Dendritic cell treated with granulocyte-macrophage colony-stimulating factor and Interleukin-4, amounts not matched to agents 40 ng/mL and 50 ng/mL, for 4 days (primary cell): ENCODE measurements around the gene SNRNP70.

Source experiments
- H3K27ac Mint-ChIP-seq: one replicate; pipeline ENCODE4 v1.8.0; 2022; ENCODE audit warnings: mild to moderate bottlenecking, mixed read lengths
- H3K27me3 Mint-ChIP-seq: one replicate; pipeline ENCODE4 v1.8.0; 2022; ENCODE audit warnings: mild to moderate bottlenecking, mixed read lengths
- H3K36me3 Mint-ChIP-seq: one replicate; pipeline ENCODE4 v1.8.0; 2022; ENCODE audit warnings: low read depth, mixed read lengths
- H3K4me1 Mint-ChIP-seq: one replicate; pipeline ENCODE4 v1.8.0; 2022; ENCODE audit warnings: low read depth, mixed read lengths
- H3K4me3 Mint-ChIP-seq: one replicate; pipeline ENCODE4 v1.8.0; 2022; ENCODE audit warnings: mild to moderate bottlenecking, moderate library complexity, mixed read lengths
- H3K9me3 Mint-ChIP-seq: one replicate; pipeline ENCODE4 v1.8.0; 2022; ENCODE audit warnings: mixed read lengths
- intact Hi-C: fragments of 100-400 bp; cut with micrococcal nuclease; formaldehyde crosslinking; loops from one replicate; pipeline ENCODE4 v1.15.0; 2022

Gene SNRNP70

GRCh38 chr19:49148784-49149651 is 63.8 kb downstream of the SNRNP70 start:
- Mint-ChIP-seq H3K27ac (peak overlapping the region; percentile 87), H3K9me3 (peaks cover 4% of the 10 kb centered on the region), H3K36me3 (no peaks in the 10 kb centered on the region), H3K4me1 (peaks cover 59% of the 10 kb centered on the region), H3K4me3 (peak overlapping the region; percentile 85), H3K27me3 (peaks cover 86% of the 10 kb centered on the region)
- intact Hi-C loops = loop anchor here (2.0 kb wide), 1 partner anchor 30 kb away; the partner anchor contains the start of genes C19orf73 and PPFIA3

- H3K4me1 Mint-ChIP-seq = peaks cover 61% of the 10 kb centered on the region
- peak overlapping the region; percentile 87 for H3K27ac Mint-ChIP-seq
- peaks cover 93% of the 10 kb centered on the region for H3K27me3 Mint-ChIP-seq
These were observed 64.4 kb downstream of the SNRNP70 start for GRCh38 chr19:49149652-49150105.

GRCh38 chr19:49150106-49150943 is 65.1 kb downstream of the SNRNP70 start:
- intact Hi-C loops = no loop called here
- H3K27ac Mint-ChIP-seq = peak overlapping the region; percentile 87
- peaks cover 68% of the 10 kb centered on the region for H3K4me1 Mint-ChIP-seq

More at GRCh38 chr19:49149652-49150105, 64.4 kb downstream of the SNRNP70 start:
- intact Hi-C loops = loop anchor here (2.0 kb wide), 1 partner anchor 31 kb away; the partner anchor contains the start of genes C19orf73 and PPFIA3
- H3K36me3 Mint-ChIP-seq = no peaks in the 10 kb centered on the region
- H3K4me3 Mint-ChIP-seq = peak overlapping the region; percentile 85
- peaks cover 11% of the 10 kb centered on the region for H3K9me3 Mint-ChIP-seq

GRCh38 chr19:49150944-49151243 is 65.6 kb downstream of the SNRNP70 start:
- Mint-ChIP-seq H3K9me3 (peaks cover 13% of the 10 kb centered on the region), H3K27me3 (peaks cover 97% of the 10 kb centered on the region), H3K4me3 (peak overlapping the region; percentile 85), H3K27ac (no peak overlapping the region), H3K4me1 (peaks cover 69% of the 10 kb centered on the region), H3K36me3 (no peaks in the 10 kb centered on the region)
- intact Hi-C loops = no loop called here

More at GRCh38 chr19:49150106-49150943, 65.1 kb downstream of the SNRNP70 start:
- no peaks in the 10 kb centered on the region for H3K36me3 Mint-ChIP-seq
- H3K4me3 Mint-ChIP-seq = peak overlapping the region; percentile 85
- H3K27me3 Mint-ChIP-seq = peaks cover 97% of the 10 kb centered on the region
- peaks cover 13% of the 10 kb centered on the region for H3K9me3 Mint-ChIP-seq

DNA sequence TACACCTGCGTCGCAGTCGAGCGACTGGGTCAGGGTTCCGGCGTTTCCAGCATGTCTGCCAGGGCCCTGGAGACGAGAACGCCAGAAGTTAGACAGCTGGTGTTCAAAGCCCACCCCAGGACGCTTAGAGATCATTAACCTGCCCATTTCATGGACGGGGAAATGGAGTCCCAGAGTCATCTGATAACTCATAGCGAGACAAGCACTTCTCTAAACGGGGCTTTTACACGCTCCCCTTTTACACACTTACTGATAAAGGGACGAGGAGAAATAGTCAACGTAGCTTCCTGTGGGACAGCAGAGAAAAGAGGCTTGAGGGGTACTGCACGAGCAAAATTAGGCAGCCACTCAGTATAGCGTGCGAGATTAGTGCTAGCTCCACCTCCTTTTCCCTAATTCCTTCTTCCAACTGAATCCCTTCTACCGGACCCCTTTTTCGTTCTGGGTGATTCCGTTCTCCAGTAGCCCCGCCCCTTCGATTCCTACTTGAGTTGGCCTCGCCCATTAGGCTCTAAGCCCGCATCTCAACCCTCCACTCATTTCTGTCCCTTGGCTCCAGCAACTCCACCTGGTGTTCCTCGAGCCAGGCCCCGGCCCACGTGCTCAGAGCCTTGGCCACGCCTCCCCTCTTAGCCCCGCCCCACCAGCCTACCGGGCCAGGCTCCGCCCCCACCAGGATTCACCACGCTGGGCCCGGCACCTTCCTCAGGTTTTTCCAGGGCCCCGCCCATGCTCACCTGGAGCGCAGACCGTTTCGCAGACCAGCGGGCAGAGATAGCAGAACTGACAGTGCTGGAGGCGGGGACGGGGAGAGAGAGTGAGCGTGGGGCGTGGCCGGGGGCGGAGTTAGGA is 66.2 kb downstream of the SNRNP70 start:
- Mint-ChIP-seq H3K27me3 (peaks cover 97% of the 10 kb centered on the region), H3K4me3 (peak overlapping the region; percentile 45), H3K27ac (no peak overlapping the region), H3K9me3 (peaks cover 13% of the 10 kb centered on the region), H3K4me1 (peaks cover 67% of the 10 kb centered on the region), H3K36me3 (no peaks in the 10 kb centered on the region)
- intact Hi-C loops = no loop called here

DNA sequence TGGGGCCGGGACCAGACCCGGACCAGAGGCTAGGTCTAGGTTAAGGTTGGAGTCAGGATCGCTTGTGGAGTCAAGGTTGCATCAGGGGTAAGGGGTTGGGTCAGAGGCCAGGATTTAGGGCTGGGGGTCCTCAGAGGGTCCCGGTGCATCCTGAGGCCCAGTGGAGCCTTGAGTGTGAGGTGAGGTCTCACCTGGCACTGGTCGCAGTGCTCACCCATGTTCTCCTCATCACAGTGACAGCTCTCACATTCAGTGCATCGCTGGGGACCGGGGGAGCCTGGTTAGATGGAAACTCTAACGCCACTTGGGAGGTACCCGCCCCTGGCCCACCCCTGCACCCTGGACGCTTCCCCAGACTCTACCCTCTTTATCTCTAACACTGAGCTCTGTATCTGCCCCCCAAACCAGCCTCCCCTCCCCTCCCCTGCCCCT is 66.9 kb downstream of the SNRNP70 start:
- no peaks in the 10 kb centered on the region for H3K36me3 Mint-ChIP-seq
- H3K4me3 Mint-ChIP-seq = no peak overlapping the region
- intact Hi-C loops = no loop called here
- H3K27me3 Mint-ChIP-seq = peaks cover 94% of the 10 kb centered on the region
- no peak overlapping the region for H3K27ac Mint-ChIP-seq
- peaks cover 13% of the 10 kb centered on the region for H3K9me3 Mint-ChIP-seq
- peaks cover 69% of the 10 kb centered on the region for H3K4me1 Mint-ChIP-seq

GRCh38 chr19:49153167-49153809 is 68.0 kb downstream of the SNRNP70 start:
- H3K27me3 Mint-ChIP-seq = peaks cover 89% of the 10 kb centered on the region
- H3K9me3 Mint-ChIP-seq = peaks cover 13% of the 10 kb centered on the region
- H3K4me1 Mint-ChIP-seq = peaks cover 75% of the 10 kb centered on the region
- intact Hi-C loops = no loop called here
- peaks cover 7% of the 10 kb centered on the region for H3K36me3 Mint-ChIP-seq
- no peak overlapping the region for H3K4me3 Mint-ChIP-seq
- H3K27ac Mint-ChIP-seq = no peak overlapping the region

GRCh38 chr19:49154279-49154678 is 69.0 kb downstream of the SNRNP70 start:
- Mint-ChIP-seq H3K4me1 (peaks cover 69% of the 10 kb centered on the region), H3K27ac (no peak overlapping the region), H3K27me3 (peaks cover 87% of the 10 kb centered on the region), H3K9me3 (peaks cover 13% of the 10 kb centered on the region), H3K4me3 (no peak overlapping the region), H3K36me3 (peaks cover 12% of the 10 kb centered on the region)
- intact Hi-C loops = no loop called here

DNA sequence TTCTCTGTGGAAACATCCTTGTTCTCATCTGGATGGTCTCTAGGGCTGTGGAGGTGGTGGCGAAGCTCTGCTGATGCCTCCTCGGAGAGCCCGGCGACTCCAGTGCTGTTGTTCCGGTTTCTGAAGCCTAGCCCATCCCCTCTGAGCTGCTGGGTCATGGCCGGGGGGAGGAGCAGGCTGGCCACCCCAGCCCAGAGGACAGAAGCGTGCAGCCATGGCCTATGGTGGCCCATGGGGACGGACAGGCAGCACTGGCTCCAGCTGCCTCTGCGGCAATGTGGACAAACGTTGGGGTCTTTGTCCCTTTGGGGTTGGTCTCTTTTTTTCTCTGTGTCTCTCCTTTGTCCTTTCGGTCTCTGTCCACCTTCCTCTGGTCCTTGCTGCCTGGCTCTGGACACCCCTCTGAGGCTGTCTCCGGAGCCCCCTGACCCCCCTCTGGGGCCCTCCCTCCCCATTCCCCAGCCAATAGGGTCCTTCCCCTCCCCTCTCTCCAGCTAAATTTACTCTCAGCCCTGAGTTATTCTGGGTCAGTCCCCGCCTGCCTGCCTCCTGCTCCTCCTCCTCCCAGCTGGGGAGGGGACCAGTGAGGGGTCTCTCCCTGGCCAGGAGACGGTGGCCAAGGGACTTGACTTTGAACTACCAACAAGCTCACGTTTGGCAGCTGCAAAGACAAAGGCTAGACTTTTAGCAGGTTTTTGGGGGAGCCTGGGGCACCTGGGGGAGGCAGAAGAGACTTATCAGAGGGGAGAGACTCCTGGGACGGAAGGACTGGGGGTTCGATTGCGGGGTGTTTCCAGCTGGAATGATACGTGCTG is 70.0 kb downstream of the SNRNP70 start, which contains the start of gene HRC:
HRC (minus strand) TSS at position 392 of the 815 bp plus-strand sequence; CDS start at position 233, 159 bp downstream.
- Mint-ChIP-seq H3K9me3 (peaks cover 13% of the 10 kb centered on the region), H3K4me3 (no peak within 1 kb of the TSS), H3K27ac (peak within 1 kb of the TSS; percentile 57), H3K36me3 (peaks cover 19% of the 10 kb centered on the region), H3K27me3 (peaks cover 85% of the 10 kb centered on the region), H3K4me1 (peaks cover 65% of the 10 kb centered on the region)
- intact Hi-C loops = no loop called here

DNA sequence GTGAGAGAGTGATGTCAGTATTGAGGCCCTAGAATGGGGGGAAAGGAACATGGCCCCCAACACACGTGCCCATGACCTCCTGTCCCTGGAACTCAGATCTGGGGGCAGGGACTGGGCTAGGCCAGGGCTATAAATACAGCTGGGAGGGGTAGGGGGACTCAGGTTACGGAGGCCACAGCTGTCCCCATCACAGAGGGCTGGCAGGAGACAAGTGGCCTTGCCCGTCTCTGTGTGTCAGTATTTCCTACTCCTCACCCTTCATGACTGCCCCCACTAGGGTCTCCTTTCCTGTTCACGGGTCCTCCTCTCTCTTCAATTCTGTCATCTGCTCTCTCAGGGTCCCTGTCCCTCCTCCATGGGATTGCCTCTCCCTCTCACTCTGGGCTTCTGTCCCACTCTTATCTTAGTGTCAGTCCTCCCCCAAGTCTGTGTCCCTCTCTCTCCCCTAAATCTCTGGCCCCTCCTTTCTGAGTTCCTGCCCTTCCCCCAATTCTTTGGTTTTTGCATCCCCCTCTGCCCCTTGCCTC is 70.6 kb downstream of the SNRNP70 start:
- Mint-ChIP-seq H3K36me3 (peaks cover 26% of the 10 kb centered on the region), H3K27me3 (peaks cover 83% of the 10 kb centered on the region), H3K9me3 (peaks cover 13% of the 10 kb centered on the region), H3K4me1 (peaks cover 68% of the 10 kb centered on the region), H3K27ac (peak overlapping the region; percentile 57), H3K4me3 (no peak overlapping the region)
- intact Hi-C loops = no loop called here

DNA sequence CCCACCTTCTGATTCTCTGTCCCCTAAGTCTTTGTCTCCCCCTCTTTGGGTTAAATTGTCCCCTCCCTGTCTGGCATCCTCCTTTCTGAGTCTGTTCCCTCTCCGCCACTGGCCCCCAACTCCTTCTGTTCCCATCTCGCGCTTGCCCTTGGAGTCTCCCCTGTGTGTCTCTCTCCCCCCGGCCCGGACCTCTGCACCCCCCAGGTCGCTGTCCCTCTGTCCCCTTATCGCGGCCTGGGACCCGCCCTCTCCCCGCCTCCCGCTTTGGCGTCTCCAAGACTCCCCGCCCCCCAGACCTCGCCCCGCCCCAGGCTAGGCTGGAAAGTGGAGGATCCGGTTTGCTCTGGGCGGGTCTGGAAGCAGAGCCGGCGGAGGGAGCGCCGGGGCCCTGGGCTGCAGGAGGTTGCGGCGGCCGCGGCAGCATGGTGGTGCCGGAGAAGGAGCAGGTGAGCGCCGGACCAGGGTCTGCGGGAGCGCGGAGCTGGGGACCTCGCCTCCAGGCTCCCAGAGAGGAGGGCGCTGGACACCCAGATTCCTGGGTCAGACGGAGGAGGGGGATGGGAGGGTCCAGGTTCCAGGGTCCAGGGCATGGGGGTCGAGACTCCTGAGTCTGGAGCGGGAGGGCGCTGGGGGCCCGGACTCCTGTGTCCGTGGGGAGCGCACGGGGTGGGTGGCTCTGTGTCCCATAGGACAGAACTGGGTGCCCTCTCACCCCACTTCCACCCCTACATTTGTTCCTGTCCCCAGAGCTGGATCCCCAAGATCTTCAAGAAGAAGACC is 72.4 kb downstream of the SNRNP70 start, which contains the start of gene TRPM4:
TRPM4 (plus strand) TSS at position 348 of the 780 bp plus-strand sequence; CDS start at position 423, 75 bp downstream.
- Mint-ChIP-seq H3K4me3 (peak within 1 kb of the TSS; percentile 94), H3K27ac (peak within 1 kb of the TSS; percentile 83), H3K4me1 (peaks cover 58% of the 10 kb centered on the region), H3K36me3 (peaks cover 35% of the 10 kb centered on the region), H3K9me3 (peaks cover 13% of the 10 kb centered on the region), H3K27me3 (peaks cover 71% of the 10 kb centered on the region)
- intact Hi-C loops = no loop called here
